GM21526 (cell line): ENCODE results near the gene CHSY3.

Experiments used
- ATAC-seq: cut with Tn5 transposase; IDR thresholded peaks from one replicate; pipeline ENCODE4 v1.9.1; 2021; ENCODE audit warnings: moderate library complexity; ENCODE audit not compliant: unreplicated experiment, low FRiP score

CHSY3 gene

DNA sequence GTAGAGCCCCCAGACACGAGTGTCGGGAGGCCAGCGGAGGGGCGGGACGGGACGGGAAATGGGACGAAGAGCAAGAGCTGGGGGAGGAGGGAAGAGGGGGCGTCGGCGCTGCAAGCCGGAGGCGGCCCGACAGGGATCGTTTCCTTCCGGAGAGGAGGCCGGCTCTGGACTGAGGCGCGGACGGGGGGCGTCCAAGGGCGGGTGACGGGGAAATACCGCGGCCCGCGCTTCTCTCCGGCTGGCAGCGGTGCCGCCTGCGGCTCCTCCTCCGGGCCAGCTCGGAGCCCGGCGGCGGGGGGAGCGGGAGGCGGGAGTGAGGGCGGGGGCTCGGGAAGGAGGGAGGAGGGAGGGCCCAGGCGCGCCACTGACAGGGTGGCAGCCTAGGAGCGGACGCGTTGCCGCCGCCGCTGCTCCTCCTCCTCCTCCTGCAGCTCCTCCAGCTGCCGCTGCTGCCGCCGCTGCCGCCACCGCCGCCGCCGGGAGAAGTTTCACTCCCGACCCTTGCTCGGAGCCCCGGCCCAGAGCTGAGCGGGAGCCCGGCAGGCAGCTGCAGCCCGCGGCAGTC, at the start of gene CHSY3:
CHSY3 (plus strand) TSS at position 364 of the 565 bp plus-strand sequence.
- ATAC-seq, result peak; percentile 67

GRCh38 chr5:129856325-129856724, 47.9 kb upstream of the CHSY3 start:
- ATAC-seq, result no peak

DNA sequence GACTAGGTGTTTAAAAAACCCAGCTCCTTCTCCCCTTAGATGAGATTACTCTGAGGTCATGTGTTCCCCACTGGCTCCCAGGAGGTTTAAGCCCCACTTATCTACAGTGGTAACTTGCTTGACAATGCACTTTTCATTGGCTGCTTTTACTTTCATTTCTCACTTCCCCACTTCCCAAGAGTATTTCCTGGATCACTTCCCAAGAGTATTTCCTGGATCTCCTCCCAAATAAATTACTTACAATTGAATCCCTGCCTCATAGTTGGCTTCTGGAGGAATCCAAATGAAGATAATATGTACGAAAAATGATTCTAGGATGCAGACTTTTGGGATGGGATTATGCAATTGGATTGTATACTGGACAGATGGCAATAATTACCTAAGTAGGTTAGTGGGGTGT, 47.1 kb upstream of the CHSY3 start:
- ATAC-seq, result no peak

- ATAC-seq, result no peak
Observed at GRCh38 chr5:129858131-129858675, 46.1 kb upstream of the CHSY3 start.

GRCh38 chr5:129884322-129884721, 19.9 kb upstream of the CHSY3 start:
- no peak for ATAC-seq

GRCh38 chr5:129899454-129899853, 4.8 kb upstream of the CHSY3 start:
- no peak for ATAC-seq

DNA sequence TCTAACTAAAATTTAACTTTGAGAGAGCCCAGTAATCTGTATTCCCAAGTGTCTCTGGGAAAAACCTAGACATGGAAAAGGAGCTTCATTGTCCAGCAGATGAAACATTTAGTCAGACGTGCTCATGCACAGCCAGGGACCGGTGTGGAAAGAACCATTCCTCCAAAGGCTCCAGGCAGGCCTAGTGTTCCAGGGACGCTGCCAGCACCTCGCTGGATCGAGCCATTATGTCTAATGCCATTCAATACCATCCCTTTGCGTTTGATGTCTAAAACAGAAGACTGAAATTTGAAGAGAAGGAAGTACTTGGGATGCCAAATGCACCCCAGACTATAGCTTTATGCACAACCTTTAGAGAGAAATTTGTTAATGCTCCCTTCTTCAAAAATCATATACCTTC, 1.4 kb upstream of the CHSY3 start:
- no peak for ATAC-seq

GRCh38 chr5:129903466-129904101, 681 bp upstream of the CHSY3 start:
- ATAC-seq, result no peak

DNA sequence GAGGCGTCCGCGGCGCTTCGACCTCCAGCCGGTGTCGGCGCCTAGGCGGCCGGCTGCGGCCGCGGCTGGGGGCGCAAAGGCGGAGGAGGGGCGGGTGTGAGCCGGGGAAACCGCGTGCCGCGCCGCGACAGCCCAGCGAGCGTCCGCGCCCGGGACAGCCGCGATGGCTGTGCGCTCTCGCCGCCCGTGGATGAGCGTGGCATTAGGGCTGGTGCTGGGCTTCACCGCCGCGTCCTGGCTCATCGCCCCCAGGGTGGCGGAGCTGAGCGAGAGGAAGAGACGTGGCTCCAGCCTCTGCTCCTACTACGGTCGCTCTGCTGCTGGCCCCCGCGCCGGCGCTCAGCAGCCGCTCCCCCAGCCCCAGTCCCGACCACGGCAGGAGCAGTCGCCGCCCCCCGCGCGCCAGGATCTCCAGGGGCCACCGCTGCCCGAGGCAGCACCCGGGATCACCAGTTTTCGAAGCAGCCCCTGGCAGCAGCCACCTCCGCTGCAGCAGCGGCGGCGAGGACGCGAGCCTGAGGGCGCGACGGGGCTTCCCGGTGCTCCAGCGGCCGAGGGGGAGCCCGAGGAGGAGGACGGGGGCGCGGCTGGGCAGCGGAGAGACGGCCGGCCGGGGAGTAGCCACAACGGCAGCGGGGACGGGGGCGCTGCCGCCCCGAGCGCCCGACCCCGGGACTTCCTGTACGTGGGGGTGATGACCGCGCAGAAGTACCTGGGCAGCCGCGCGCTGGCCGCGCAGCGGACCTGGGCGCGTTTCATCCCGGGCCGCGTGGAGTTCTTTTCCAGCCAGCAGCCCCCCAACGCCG, 605 bp downstream of the CHSY3 start:
- ATAC-seq, result peak; percentile 37

DNA sequence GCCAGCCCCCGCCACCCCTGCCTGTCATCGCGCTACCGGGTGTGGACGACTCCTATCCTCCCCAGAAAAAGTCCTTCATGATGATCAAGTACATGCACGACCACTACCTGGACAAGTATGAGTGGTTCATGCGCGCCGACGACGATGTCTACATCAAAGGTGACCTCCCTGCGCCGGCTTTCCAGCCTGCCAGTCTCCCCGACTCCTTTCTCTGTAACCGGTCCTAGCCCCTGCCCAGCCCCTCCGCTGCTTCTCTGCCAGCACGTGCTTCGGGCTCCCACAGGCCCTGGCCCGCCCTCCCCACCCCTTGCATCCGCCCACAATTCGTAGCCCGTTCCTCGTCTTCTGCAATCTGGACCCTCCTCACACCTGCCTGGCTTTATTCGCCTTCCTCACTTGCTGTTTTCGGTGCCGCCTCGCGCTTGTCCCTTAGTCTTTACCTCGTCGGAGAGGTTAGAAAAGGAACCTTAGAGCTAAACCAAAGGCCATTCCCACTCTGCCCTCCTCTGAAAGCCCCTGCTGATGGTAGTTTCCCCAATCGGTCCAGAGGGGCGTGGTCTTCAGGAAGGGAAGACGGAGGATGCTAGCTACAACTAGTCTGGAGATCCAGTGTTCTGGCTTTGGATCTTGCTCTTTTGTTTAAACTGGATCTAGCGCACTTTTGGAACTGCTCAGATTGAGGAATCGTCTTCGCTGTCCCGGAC, 1.4 kb downstream of the CHSY3 start:
- ATAC-seq, result no peak

DNA sequence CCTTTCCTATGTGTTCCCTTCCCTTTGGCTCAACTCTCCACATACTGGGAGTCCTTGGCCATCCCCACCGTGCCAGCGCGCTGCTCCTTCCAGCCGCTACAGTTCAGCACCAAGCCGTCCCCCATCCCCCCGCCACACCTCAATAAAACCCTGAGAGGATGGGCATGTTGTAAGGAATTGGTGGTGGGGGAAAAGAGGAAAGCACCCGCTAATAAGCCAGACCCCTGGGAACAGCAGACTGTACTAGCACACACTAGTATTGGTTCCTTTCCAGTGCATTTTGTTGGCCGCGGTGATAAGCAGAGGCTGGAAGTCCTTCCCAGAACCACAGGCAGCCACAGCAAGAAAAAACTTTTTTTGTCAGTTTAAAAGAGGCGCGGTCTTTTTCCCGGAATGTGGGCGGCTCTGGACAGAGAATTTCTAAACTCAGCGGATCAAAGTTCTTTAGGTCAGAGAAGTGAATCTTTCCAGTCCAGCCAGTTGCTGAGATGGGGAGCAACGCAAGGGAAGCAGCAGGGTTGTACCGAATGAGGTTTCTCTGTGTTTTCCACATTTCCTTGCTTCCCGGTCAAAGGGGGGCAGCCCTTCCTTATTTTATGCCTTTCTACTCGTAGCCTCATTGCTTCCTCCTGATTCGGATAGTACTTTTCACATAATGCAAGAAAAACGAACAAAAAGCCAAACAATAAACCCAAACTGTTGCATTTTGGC, 2.1 kb downstream of the CHSY3 start:
- ATAC-seq, result no peak

- peak; percentile 74 for ATAC-seq
Observed at GRCh38 chr5:129909225-129909624, 5.0 kb downstream of the CHSY3 start.

DNA sequence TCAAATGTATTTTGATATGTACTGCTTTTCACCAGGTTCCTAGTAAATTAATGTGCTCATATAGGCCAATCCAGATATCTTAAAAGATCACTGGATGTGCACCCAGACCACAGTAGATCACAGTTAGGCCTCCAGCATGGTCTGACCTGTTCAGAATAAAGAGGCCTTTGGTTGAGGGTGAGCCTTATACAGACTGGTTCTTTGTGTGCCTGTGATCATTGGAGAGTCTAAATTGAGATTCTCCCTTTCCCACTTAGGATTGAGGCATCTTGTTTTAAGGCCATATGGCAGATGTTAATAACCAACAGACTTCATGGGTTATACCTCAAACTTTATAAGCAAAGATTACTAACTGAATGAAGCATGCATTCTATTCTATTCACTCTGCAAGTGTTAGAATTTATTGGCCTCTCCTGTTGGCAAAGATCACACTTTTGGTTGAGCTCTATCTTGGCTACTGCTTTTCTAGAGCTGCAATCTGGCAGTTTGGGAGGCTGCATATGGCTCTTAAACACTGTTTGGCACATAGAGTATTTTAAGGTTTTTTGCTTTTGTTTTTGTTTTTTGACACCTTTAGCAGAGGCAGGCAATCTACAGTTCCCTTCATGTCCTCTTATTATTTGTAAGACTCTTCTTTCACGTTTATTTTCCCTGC, 8.5 kb downstream of the CHSY3 start:
- ATAC-seq, result no peak

GRCh38 chr5:129915415-129915814, 11.2 kb downstream of the CHSY3 start:
- no peak for ATAC-seq

GRCh38 chr5:129917224-129917623, 13.0 kb downstream of the CHSY3 start:
- no peak for ATAC-seq

DNA sequence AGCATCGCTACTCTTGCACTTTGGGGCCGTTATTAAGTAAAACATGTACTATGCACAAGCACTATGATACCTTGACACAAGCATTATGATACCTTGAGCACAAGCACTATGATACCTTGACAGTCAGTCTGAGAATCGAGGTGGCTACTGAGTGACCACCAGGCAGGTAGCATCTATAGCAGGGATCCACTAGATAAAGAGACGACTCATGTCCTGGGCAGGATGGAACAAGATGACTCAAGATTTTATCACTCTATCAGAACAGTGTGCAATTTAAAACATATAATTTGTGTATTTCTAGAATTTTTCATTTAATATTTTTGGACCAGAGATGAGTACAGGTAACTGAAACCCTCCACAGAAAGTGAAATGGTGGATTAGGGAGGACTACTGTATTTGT, 16.9 kb downstream of the CHSY3 start:
- ATAC-seq, result no peak

DNA sequence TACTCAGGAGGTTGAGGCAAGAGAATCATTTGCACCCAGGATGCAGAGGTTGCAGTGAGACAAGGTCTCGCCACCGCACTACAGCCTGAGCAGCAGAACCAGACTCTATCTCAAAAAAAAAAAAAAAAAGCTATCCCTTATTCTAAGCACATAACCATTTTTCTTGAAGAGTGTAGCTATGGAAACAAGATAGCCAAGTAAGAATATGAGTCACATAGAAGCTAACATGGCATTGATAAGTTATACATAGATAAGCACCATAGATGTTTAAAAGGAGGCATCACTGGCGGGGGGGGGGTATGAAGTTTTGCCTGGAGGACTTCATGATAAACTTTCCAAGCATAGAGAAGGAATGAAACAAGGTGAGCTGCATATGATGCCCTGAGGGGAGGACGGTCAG, 26.0 kb downstream of the CHSY3 start:
- no peak for ATAC-seq

DNA sequence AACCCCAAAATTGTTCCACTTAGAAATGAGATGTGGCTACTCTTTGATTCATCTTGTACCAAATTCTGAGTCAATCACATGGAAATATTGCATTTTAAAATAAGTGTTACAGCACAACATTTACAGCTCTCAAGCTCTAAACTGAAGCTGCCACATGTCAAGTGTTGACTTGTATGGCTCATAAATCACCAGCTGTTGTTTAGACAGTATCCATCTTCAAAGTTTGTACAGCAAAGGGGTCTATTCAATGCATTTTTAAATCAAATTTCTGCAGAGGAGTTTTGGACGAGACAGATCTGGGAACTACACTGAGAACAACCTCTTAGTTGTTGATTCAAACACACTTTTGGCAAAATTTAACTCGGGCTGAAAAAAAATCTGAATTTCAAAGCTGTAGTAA, 31.4 kb downstream of the CHSY3 start:
- no peak for ATAC-seq

DNA sequence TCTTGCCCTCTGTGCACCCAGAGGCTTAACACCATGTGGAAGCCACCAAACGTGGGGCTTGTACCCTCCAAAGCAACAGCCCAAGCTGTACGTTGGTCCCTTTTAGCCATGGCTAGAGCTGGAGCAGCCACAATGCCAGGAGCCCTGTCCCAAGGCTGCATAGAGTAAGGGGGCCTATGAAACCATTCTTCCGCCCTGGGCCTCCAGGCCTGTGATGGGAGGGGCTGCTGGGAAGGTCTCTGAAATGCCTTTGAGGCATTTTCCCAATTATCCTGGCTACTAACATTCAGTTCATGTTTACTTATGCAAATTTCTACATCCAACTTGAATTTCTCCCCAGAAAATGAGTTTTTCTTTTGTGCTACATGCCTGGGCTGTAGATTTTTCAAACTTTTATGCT, 33.8 kb downstream of the CHSY3 start:
- ATAC-seq, result no peak

- no peak for ATAC-seq
Observed at GRCh38 chr5:129943936-129944335, 39.7 kb downstream of the CHSY3 start.
